Immature natural killer cell (primary cell): ENCODE measurements around the gene NOS3. TPM values are rescaled to one million over a fixed set of nuclear protein-coding genes. Genes with fewer than 3 reads are reported as not detected.

Experiments used
- DNase-seq, 3 donors: peaks; one replicate each; pipeline ENCODE4 v3.0.0; 2022; ENCODE audit warnings: mixed read lengths in 1 of 3
- H3K27ac Mint-ChIP-seq, 6 donors: one replicate each; pipeline ENCODE4 v1.8.0; 2020; ENCODE audit warnings: mixed read lengths in 6 of 6, mild to moderate bottlenecking in 5 of 6, inconsistent platforms in 4 of 6, moderate library complexity in 3 of 6
- H3K27me3 Mint-ChIP-seq, 3 donors: one replicate each; pipeline ENCODE4 v1.8.0; 2020 to 2021; ENCODE audit warnings: low read depth in 3 of 3, mild to moderate bottlenecking in 3 of 3, mixed read lengths in 3 of 3, moderate library complexity in 3 of 3, inconsistent platforms in 1 of 3
- H3K36me3 Mint-ChIP-seq, 3 donors: one replicate each; pipeline ENCODE4 v1.8.0; 2020; ENCODE audit warnings: mixed read lengths in 3 of 3, inconsistent platforms in 2 of 3, mild to moderate bottlenecking in 2 of 3
- H3K4me1 Mint-ChIP-seq, 2 donors: one replicate each; pipeline ENCODE4 v1.8.0; 2020; ENCODE audit warnings: inconsistent platforms in 2 of 2, mild to moderate bottlenecking in 2 of 2, mixed read lengths in 2 of 2, moderate library complexity in 1 of 2
- H3K4me3 Mint-ChIP-seq, 5 donors: one replicate each; pipeline ENCODE4 v1.8.0; 2020; ENCODE audit warnings: mild to moderate bottlenecking in 5 of 5, mixed read lengths in 5 of 5, inconsistent platforms in 3 of 5, moderate library complexity in 3 of 5
- H3K9me3 Mint-ChIP-seq, 6 donors: one replicate each; pipeline ENCODE4 v1.8.0; 2020; ENCODE audit warnings: mild to moderate bottlenecking in 6 of 6, mixed read lengths in 6 of 6, inconsistent platforms in 4 of 6, moderate library complexity in 3 of 6
- polyA plus RNA-seq, 3 donors: library from polyadenylated mRNA; unstranded; fragments of 300-500 nt; fragmentation: Illumina TruSeq; gene quantifications; one replicate each; pipeline ENCODE4 v1.2.3, GENCODE V29; 2021

The NOS3 gene
- polyA plus RNA-seq, 3 donors from 2014 or later = 0.21 to 4.9 (median 2.4) TPM

DNA sequence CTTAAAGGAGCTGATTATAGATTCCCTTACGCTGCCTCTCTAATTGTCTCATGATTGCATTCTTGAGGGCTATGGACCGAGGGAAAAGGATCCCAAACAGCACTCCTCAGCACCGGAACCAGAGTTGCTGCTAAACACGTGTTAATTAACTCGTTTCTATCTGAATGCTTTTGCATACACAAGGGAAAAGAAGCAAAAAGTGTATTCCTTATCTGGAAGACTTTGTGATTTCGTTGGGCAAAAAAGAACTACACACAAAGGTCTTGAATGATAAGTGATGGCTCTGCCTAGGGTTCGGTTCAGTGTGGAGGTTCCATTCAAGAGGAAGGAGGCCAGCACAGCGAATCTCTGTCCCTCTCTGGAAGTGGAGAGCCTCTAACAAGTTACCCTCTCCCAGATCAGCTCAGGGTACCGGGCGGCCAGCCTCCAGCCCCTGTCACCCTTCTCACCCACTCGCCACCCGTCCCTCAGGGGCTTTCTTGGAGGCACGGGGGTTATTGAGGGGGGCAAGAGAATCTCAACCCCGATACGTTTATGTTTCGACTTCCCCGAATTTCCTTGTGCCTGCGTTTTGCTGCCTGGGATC, 68.1 kb downstream of the NOS3 start:
- DNase-seq = no peak
- Mint-ChIP-seq H3K9me3 (no peaks in the 10 kb centered on the region), H3K27ac (peak overlapping the region; percentile 85 to 97 (median 95))

GRCh38 chr7:151059367-151060112, 68.7 kb downstream of the NOS3 start, which contains the start of gene SLC4A2:
Gene SLC4A2 (plus strand): TSS chr7:151059589. CDS start chr7:151061988, 2,399 bp downstream.
- Mint-ChIP-seq H3K4me3 (peak within 1 kb of the TSS; percentile 92 to 95 (median 92)), H3K27ac (peak within 1 kb of the TSS; percentile 85 to 97 (median 95)), H3K27me3 (peaks cover 0 to 6% (median 3%) of the 10 kb centered on the region in 3 donors), H3K9me3 (no peaks in the 10 kb centered on the region), H3K4me1 (peaks cover 34 to 42% of the 10 kb centered on the region in 2 donors), H3K36me3 (peaks cover 0 to 3% (median 0%) of the 10 kb centered on the region in 3 donors)
- DNase-seq = peak; percentile 77 to 80 (median 78)

More for the DNA sequence above, 68.1 kb downstream of the NOS3 start:
- peaks cover 34 to 42% of the 10 kb centered on the region in 2 donors for H3K4me1 Mint-ChIP-seq
- H3K27me3 Mint-ChIP-seq = peaks cover 0 to 6% (median 3%) of the 10 kb centered on the region in 3 donors
- peaks cover 0 to 5% (median 0%) of the 10 kb centered on the region in 3 donors for H3K36me3 Mint-ChIP-seq
- H3K4me3 Mint-ChIP-seq = peak overlapping the region; percentile 92 to 95 (median 92)

- Mint-ChIP-seq H3K9me3 (no peaks in the 10 kb centered on the region), H3K27ac (peak overlapping the region in 1 of 6 donors; percentile 28), H3K4me1 (peaks cover 34 to 42% of the 10 kb centered on the region in 2 donors), H3K27me3 (peaks cover 0 to 6% (median 3%) of the 10 kb centered on the region in 3 donors), H3K4me3 (peak overlapping the region; percentile 71 to 95 (median 86)), H3K36me3 (peaks cover 0 to under 1% (median 0%) of the 10 kb centered on the region in 3 donors)
- no peak for DNase-seq
Measured at GRCh38 chr7:151060113-151060415, 69.2 kb downstream of the NOS3 start.

- Mint-ChIP-seq H3K36me3 (peaks cover 0 to 4% (median 0%) of the 10 kb centered on the region in 3 donors), H3K4me1 (peaks cover 34 to 42% of the 10 kb centered on the region in 2 donors), H3K27ac (peak overlapping the region in 3 of 6 donors; percentile 28 to 61 (median 59)), H3K9me3 (no peaks in the 10 kb centered on the region), H3K4me3 (peak overlapping the region; percentile 71 to 95 (median 86)), H3K27me3 (peaks cover 0 to 6% (median 3%) of the 10 kb centered on the region in 3 donors)
- DNase-seq = no peak
Measured at GRCh38 chr7:151060416-151061212, 69.8 kb downstream of the NOS3 start.

- peak overlapping the region; percentile 60 to 92 (median 73) for H3K4me3 Mint-ChIP-seq
- no peak for DNase-seq
Measured at GRCh38 chr7:151061213-151062110, 70.6 kb downstream of the NOS3 start.

GRCh38 chr7:151062111-151062398, 71.2 kb downstream of the NOS3 start:
- no peaks in the 10 kb centered on the region for H3K9me3 Mint-ChIP-seq
- peaks cover 0 to 6% (median 3%) of the 10 kb centered on the region in 3 donors for H3K27me3 Mint-ChIP-seq
- H3K27ac Mint-ChIP-seq = no peak overlapping the region
- H3K4me3 Mint-ChIP-seq = peak overlapping the region in 1 of 5 donors; percentile 9
- no peak for DNase-seq
- peaks cover 0 to 4% (median 0%) of the 10 kb centered on the region in 3 donors for H3K36me3 Mint-ChIP-seq
- peaks cover 32 to 35% of the 10 kb centered on the region in 2 donors for H3K4me1 Mint-ChIP-seq

More at GRCh38 chr7:151061213-151062110, 70.6 kb downstream of the NOS3 start:
- peaks cover 0 to 6% (median 3%) of the 10 kb centered on the region in 3 donors for H3K27me3 Mint-ChIP-seq
- H3K9me3 Mint-ChIP-seq = no peaks in the 10 kb centered on the region
- H3K27ac Mint-ChIP-seq = peak overlapping the region in 4 of 6 donors; percentile 59 to 82 (median 75)
- peaks cover 34 to 41% of the 10 kb centered on the region in 2 donors for H3K4me1 Mint-ChIP-seq
- peaks cover 0 to 4% (median 0%) of the 10 kb centered on the region in 3 donors for H3K36me3 Mint-ChIP-seq

- Mint-ChIP-seq H3K27ac (no peak overlapping the region), H3K4me1 (peaks cover 26 to 30% of the 10 kb centered on the region in 2 donors), H3K4me3 (no peak overlapping the region), H3K9me3 (no peaks in the 10 kb centered on the region), H3K27me3 (peaks cover 0 to 6% (median 3%) of the 10 kb centered on the region in 3 donors), H3K36me3 (peaks cover 0 to 9% (median 0%) of the 10 kb centered on the region in 3 donors)
- no peak for DNase-seq
Measured at GRCh38 chr7:151062399-151063211, 71.8 kb downstream of the NOS3 start.

- no peak for DNase-seq
- H3K4me3 Mint-ChIP-seq = no peak overlapping the region
- H3K9me3 Mint-ChIP-seq = no peaks in the 10 kb centered on the region
- peaks cover 0 to 12% (median 0%) of the 10 kb centered on the region in 3 donors for H3K36me3 Mint-ChIP-seq
- H3K27me3 Mint-ChIP-seq = peaks cover 0 to 6% (median 0%) of the 10 kb centered on the region in 3 donors
- peaks cover 24% of the 10 kb centered on the region in 2 donors for H3K4me1 Mint-ChIP-seq
- H3K27ac Mint-ChIP-seq = no peak overlapping the region
Measured at GRCh38 chr7:151063212-151063561, 72.4 kb downstream of the NOS3 start.

Other genes with a start within 250 kb of the NOS3 start
- under 1 TPM in 1 of 3 donors, not detected in 2; 0.87 TPM for gene TMEM176B, start 190.7 kb upstream of the NOS3 start, polyA plus RNA-seq
- under 1 TPM in 1 of 3 donors, not detected in 2; 0.97 TPM for gene TMEM176A, start 190.2 kb upstream of the NOS3 start, polyA plus RNA-seq
- gene AOC1, start 138.5 kb upstream of the NOS3 start, polyA plus RNA-seq = not detected
- not detected for gene KCNH2, start 12.7 kb upstream of the NOS3 start, polyA plus RNA-seq
- 1 to 10 TPM in 2 of 3 donors, not detected in 1; 1.9 to 5.7 TPM for gene ATG9B, start 33.5 kb downstream of the NOS3 start, polyA plus RNA-seq
- 10 to 100 TPM; 17.6 to 26.5 (median 23.3) TPM for gene ABCB8, start 37.4 kb downstream of the NOS3 start, polyA plus RNA-seq
- not detected for gene ASIC3, start 57.5 kb downstream of the NOS3 start, polyA plus RNA-seq
- 10 to 100 TPM; 15.6 to 18.9 (median 17.9) TPM for gene CDK5, start 66.9 kb downstream of the NOS3 start, polyA plus RNA-seq
- gene SLC4A2, start 68.6 kb downstream of the NOS3 start, polyA plus RNA-seq = 10 to 100 TPM in 2 of 3 donors, 1 to 10 TPM in 1; 6.7 to 19.8 (median 10.9) TPM
- 10 to 100 TPM; 49.0 to 57.6 (median 51.2) TPM for gene FASTK, start 89.8 kb downstream of the NOS3 start, polyA plus RNA-seq
- 10 to 100 TPM; 47.5 to 57.5 (median 49.6) TPM for gene TMUB1, start 92.5 kb downstream of the NOS3 start, polyA plus RNA-seq
- gene AGAP3, start 95.5 kb downstream of the NOS3 start, polyA plus RNA-seq = 1 to 10 TPM; 2.8 to 6.3 (median 4.3) TPM
- not detected for gene GBX1, start 176.7 kb downstream of the NOS3 start, polyA plus RNA-seq
- not detected for gene ASB10, start 196.2 kb downstream of the NOS3 start, polyA plus RNA-seq
- gene H2BK1, start 219.5 kb downstream of the NOS3 start, polyA plus RNA-seq = not detected
- gene ABCF2, start 236.2 kb downstream of the NOS3 start, polyA plus RNA-seq = 10 to 100 TPM; 24.2 to 35.4 (median 31.7) TPM
- 10 to 100 TPM; 23.0 to 39.2 (median 35.4) TPM for gene CHPF2, start 241.5 kb downstream of the NOS3 start, polyA plus RNA-seq